HCT116 (cell line): ENCODE measurements around the gene SCYGR4. TPM values are rescaled to one million over a fixed set of nuclear protein-coding genes. Genes with fewer than 3 reads are reported as not detected.
A peak's percentile ranks its signal among the peaks of the same experiment; 100 is the strongest.
"Not testable (repeated sequence)": the region's sequence is repeated elsewhere in the genome, so short reads cannot be mapped to it uniquely, and the experiment has no call there.

ENCODE experiments used
- ATAC-seq: fragments of 200-7000 bp; cut with Tn5 transposase; 2 replicates; pipeline ENCODE4 v1.9.1; 2020; ENCODE audit warnings: mild to moderate bottlenecking, moderate library complexity
- BruUV-seq: library from RNA; stranded (reverse); fragments of 400-500 nt; replicated peaks from 2 replicates; lab custom pipeline; 2021; lab: Mats Ljungman, UMichigan
- CTCF ChIA-PET: fragments of 300-600 bp; sonication (Branson Sonifier 250); formaldehyde crosslinking; loops from one replicate; lab custom pipeline; 2021; ENCODE audit warnings: antibody characterized with exemption; lab: Charles Lee
- POLR2A ChIA-PET: fragments of 300-600, 350-600 bp; sonication (Branson Sonifier 250); formaldehyde crosslinking; loops from one replicate; lab custom pipeline; 2021; ENCODE audit warnings: antibody characterized with exemption; lab: Charles Lee
- RAD21 ChIA-PET, 2 experiments: fragments of 300-600 bp; sonication (Branson Sonifier 250); formaldehyde crosslinking; loops; one replicate each; lab custom pipeline; 2023; ENCODE audit warnings: low total read pairs in 2 of 2; ENCODE audit not compliant: uncharacterized antibody in 2 of 2, unreplicated experiment in 2 of 2, low non-redundant PET in 1 of 2; lab: Charles Lee
- DNase-seq: peaks from one replicate; pipeline ENCODE4 v3.0.0-alpha.2; 2010; ENCODE audit warnings: low read depth, low spot score
- H2AFZ ChIP-seq: fragments of 200-600 bp; shearing (Covaris generic), sonication (generic); 2 replicates; pipeline ENCODE4 v1.6.1; 2017; ENCODE audit warnings: low read depth, mixed run types, mixed read lengths, antibody characterized with exemption, low read length; ENCODE audit not compliant: poor library complexity, severe bottlenecking
- H3K27ac ChIP-seq: 2 replicates; pipeline ENCODE4 v1.5.1; 2012; ENCODE audit warnings: low read depth, low read length
- H3K27me3 ChIP-seq: fragments of 200-600 bp; sonication (generic); 2 replicates; pipeline ENCODE4 v1.6.1; 2016; ENCODE audit warnings: mixed run types, low read length, mixed read lengths; ENCODE audit not compliant: insufficient read depth
- H3K36me3 ChIP-seq, 2 experiments: fragments of 200-500 bp in 1 of 2; fragments of 200-600 bp in 1 of 2; sonication (Bioruptor generic) in 1 of 2; sonication (generic) in 1 of 2; 2 replicates each; pipeline versions ENCODE4 v1.5.1 to v1.6.1; 2014 to 2016; ENCODE audit warnings: low read length in 2 of 2, inconsistent platforms in 1 of 2, mixed read lengths in 1 of 2, mixed run types in 1 of 2; ENCODE audit not compliant: insufficient read depth in 2 of 2, control insufficient read depth in 1 of 2
- H3K4me1 ChIP-seq, 2 experiments: fragments of 200-600 bp in 1 of 2; sonication (generic) in 1 of 2; 2 replicates each; pipeline versions ENCODE4 v1.5.1 to v1.6.1; 2012 to 2017; ENCODE audit warnings: low read length in 2 of 2, inconsistent platforms in 1 of 2, mild to moderate bottlenecking in 1 of 2, mixed read lengths in 1 of 2, mixed run types in 1 of 2, moderate library complexity in 1 of 2; ENCODE audit not compliant: insufficient read depth in 2 of 2, control insufficient read depth in 1 of 2
- H3K4me2 ChIP-seq: fragments of 200-600 bp; sonication (generic); 2 replicates; pipeline ENCODE4 v1.6.1; 2017; ENCODE audit warnings: mixed run types, low read length, mixed read lengths
- H3K4me3 ChIP-seq, 2 experiments: fragments of 200-600 bp in 1 of 2; sonication (generic) in 1 of 2; replicated peaks in 1 of 2; 2 replicates each; pipeline ENCODE4 v1.5.1; 2011 to 2016; ENCODE audit warnings: low read length in 2 of 2, control low read depth in 1 of 2, low read depth in 1 of 2, mild to moderate bottlenecking in 1 of 2, mixed read lengths in 1 of 2, mixed run types in 1 of 2
- H3K79me2 ChIP-seq: fragments of 200-600 bp; sonication (generic); 2 replicates; pipeline ENCODE4 v1.6.1; 2017; ENCODE audit warnings: mild to moderate bottlenecking, mixed run types, low read length, moderate library complexity, mixed read lengths; ENCODE audit not compliant: insufficient read depth
- H3K9ac ChIP-seq: fragments of 200-600 bp; sonication (generic); 2 replicates; pipeline ENCODE4 v1.6.1; 2016; ENCODE audit warnings: low read length, mixed read lengths
- H3K9me2 ChIP-seq: fragments of 200-600 bp; sonication (generic), shearing (Covaris generic); 2 replicates; pipeline ENCODE4 v1.6.1; 2017; ENCODE audit warnings: mixed run types, mild to moderate bottlenecking, moderate library complexity; ENCODE audit not compliant: insufficient read depth
- H3K9me3 ChIP-seq, 2 experiments: fragments of 200-500 bp in 1 of 2; fragments of 200-600 bp in 1 of 2; sonication (Bioruptor generic) in 1 of 2; sonication (generic) in 1 of 2; 2 replicates each; pipeline ENCODE4 v1.6.1; 2014 to 2017; ENCODE audit warnings: low read length in 2 of 2, mixed read lengths in 2 of 2, inconsistent platforms in 1 of 2, low read depth in 1 of 2, mild to moderate bottlenecking in 1 of 2, mixed run types in 1 of 2, moderate library complexity in 1 of 2; ENCODE audit not compliant: control insufficient read depth in 1 of 2, insufficient read depth in 1 of 2
- H4K20me1 ChIP-seq: fragments of 200-600 bp; sonication (generic), shearing (Covaris generic); 2 replicates; pipeline ENCODE4 v1.6.1; 2017; ENCODE audit warnings: mixed run types, mild to moderate bottlenecking, moderate library complexity; ENCODE audit not compliant: insufficient read depth
- FOSL1 ChIP-seq: IDR thresholded peaks from 2 replicates; pipeline ENCODE4 v1.6.1; 2012; ENCODE audit warnings: low read depth
- JUND ChIP-seq: IDR thresholded peaks from 2 replicates; pipeline ENCODE4 v1.6.1; 2012
- SP1 ChIP-seq: IDR thresholded peaks from 2 replicates; pipeline ENCODE4 v1.6.1; 2012; ENCODE audit warnings: low read depth
- intact Hi-C: fragments of 100-400 bp; cut with micrococcal nuclease; formaldehyde crosslinking; loops from 2 replicates; pipeline ENCODE4 v1.10.0; 2022
- total RNA-seq: library from RNA; stranded (reverse); gene quantifications from one replicate; pipeline ENCODE4 v1.2.1, GENCODE V29; 2021; ENCODE audit not compliant: unreplicated experiment
- TF ChIP-seq, protein P1 (sequence below): IDR thresholded peaks from 2 replicates; pipeline ENCODE4 v1.6.1; 2012

Gene SCYGR4
- total RNA-seq, 1 experiment from 2014 or later = not detected

DNA sequence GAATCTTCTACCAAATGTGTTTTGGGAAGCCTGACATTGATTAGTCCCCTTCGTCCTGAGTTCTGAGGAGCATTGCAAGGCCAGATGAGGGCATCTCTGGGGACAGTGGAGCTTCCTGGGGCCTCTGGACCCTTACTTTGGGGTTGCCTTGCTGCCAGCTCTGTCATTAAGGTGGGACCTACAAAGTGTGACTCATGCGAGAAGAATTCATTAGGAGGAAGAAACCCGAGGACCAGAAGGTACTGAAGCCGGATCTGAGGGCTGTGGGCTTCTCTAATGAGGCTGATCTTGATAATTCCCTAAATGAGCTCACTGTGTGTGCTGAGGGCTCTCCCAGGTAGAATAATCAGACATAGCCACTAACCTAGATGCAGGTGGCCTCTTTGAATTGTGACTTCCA is 19.3 kb upstream of the SCYGR4 start:
- Histone ChIP-seq H3K4me1 (peaks cover 8 to 13% of the 10 kb centered on the region in 2 experiments; a peak in 3 of 4 replicates), H3K79me2 (no peaks in the 10 kb centered on the region), H3K4me2 (peak overlapping the region; percentile 72), H3K4me3 (peak overlapping the region in 1 of 2 experiments; percentile 23; a peak in 1 of 4 replicates), H3K9me2 (no peaks in the 10 kb centered on the region), H3K9ac (no peak overlapping the region), H3K27ac (no peak overlapping the region), H3K27me3 (no peaks in the 10 kb centered on the region), H3K36me3 (no peaks in the 10 kb centered on the region)
- ChIA-PET CTCF (interaction anchor here (0.9 to 1.6 kb wide), 2 partner anchors 118 to 168 kb away, joined by 3 read pairs; no protein-coding TSS in a partner anchor), POLR2A (no interaction called here), RAD21 (no interaction called here)
- no TSS peak for BruUV-seq
- peak; percentile 12 for DNase-seq
- TF ChIP-seq JUND = peak; percentile 50
- TF ChIP-seq SP1 = no peak
- TF ChIP-seq FOSL1 = peak; percentile 60
- TF ChIP-seq, protein P1, sequence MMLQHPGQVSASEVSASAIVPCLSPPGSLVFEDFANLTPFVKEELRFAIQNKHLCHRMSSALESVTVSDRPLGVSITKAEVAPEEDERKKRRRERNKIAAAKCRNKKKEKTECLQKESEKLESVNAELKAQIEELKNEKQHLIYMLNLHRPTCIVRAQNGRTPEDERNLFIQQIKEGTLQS = no peak
- TF ChIP-seq, all 23 proteins: peak for 2
- peak; percentile 79 for ATAC-seq
- intact Hi-C loops = no loop called here
- peak overlapping the region; percentile 71 for H2AFZ ChIP-seq
- no peaks in the 10 kb centered on the region for H4K20me1 ChIP-seq
- no peaks in the 10 kb centered on the region for H3K9me3 ChIP-seq

DNA sequence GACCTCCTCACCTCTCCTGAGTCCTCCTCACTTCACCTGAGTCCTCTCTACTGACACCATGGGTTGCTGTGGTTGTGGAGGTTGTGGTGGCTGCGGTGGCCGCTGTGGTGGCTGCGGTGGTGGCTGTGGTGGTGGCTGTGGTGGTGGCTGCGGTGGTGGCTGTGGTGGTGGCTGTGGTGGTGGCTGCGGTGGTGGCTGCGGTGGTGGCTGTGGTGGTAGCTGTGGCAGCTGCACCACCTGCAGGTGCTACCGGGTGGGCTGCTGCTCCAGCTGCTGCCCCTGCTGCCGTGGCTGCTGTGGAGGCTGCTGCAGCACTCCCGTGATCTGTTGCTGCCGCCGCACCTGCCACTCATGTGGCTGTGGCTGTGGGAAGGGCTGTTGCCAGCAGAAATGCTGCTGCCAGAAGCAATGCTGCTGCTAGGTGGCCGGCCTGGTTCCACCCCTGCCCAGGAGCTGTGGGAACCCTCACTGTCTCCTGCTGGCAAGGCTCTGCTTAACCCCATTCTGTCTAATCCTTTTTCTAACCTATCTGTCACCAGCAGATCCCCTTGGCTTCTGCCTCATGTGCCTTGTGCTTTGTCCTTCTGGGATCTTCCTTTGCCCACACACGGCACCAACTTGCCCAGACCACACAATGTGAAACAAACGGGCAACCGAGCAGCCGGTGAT is 18.3 kb upstream of the SCYGR4 start, which contains the start of gene SCYGR2:
TSS of gene SCYGR2 (plus strand) at position 59 of the 669 bp plus-strand sequence. CDS start at position 59, 0 bp downstream.
- H3K36me3 ChIP-seq, CTCF ChIA-PET, POLR2A ChIA-PET, H3K9me3 ChIP-seq, H3K27ac ChIP-seq, ATAC-seq, H4K20me1 ChIP-seq, H3K27me3 ChIP-seq, H3K9me2 ChIP-seq, H3K79me2 ChIP-seq, DNase-seq, BruUV-seq, intact Hi-C loops, RAD21 ChIA-PET, H3K9ac ChIP-seq: not testable (repeated sequence)
- Histone ChIP-seq H2AFZ (peak within 1 kb of the TSS; percentile 71), H3K4me1 (peaks cover 8 to 13% of the 10 kb centered on the region in 2 experiments; a peak in 3 of 4 replicates), H3K4me3 (peak within 1 kb of the TSS in 1 of 2 experiments; percentile 23; a peak in 1 of 4 replicates), H3K4me2 (peak within 1 kb of the TSS; percentile 72)
